ENCODE data around the gene RUFY4.
"Not testable (repeated sequence)": the region's sequence is repeated elsewhere in the genome, so short reads cannot be mapped to it uniquely, and the experiment has no call there.

GRCh38 chr2:218034497-218035213 lies 34.4 kb upstream of the RUFY4 start:
- TF ChIP-seq POLR2AphosphoS5 (IDR thresholded peaks at IDR 0.05) (peak in 2 of 3 donors; percentile 33 to 43), CTCF (IDR thresholded peaks at IDR 0.05 in 8 of 11, conservative IDR thresholded peaks at IDR 0.05 in 3 of 11) (peak; percentile 47 to 85 (median 72))
- TF ChIP-seq POLR2A (IDR thresholded peaks at IDR 0.05), result not testable (repeated sequence)

Measured in spleen (tissue), 7 donors.